Neural crest cell (in vitro differentiated cells): ENCODE measurements around the gene RASSF6. TPM values are rescaled to one million over a fixed set of nuclear protein-coding genes. Genes with fewer than 3 reads are reported as not detected.

Source experiments
- DNase-seq: peaks from one replicate; pipeline ENCODE4 v3.0.0; 2021; ENCODE audit warnings: low read depth, mixed read lengths, low spot score
- H3K27ac Mint-ChIP-seq: one replicate; pipeline ENCODE4 v1.8.0; 2021; ENCODE audit warnings: mild to moderate bottlenecking, mixed read lengths; ENCODE audit not compliant: unreplicated experiment
- H3K27me3 Mint-ChIP-seq: 2 replicates; pipeline ENCODE4 v1.8.0; 2021; ENCODE audit warnings: low read depth, mild to moderate bottlenecking, mixed read lengths
- H3K36me3 Mint-ChIP-seq: 2 replicates; pipeline ENCODE4 v1.8.0; 2021; ENCODE audit warnings: low read depth, mild to moderate bottlenecking, mixed read lengths
- H3K4me1 Mint-ChIP-seq: 2 replicates; pipeline ENCODE4 v1.8.0; 2021; ENCODE audit warnings: mixed read lengths
- H3K4me3 Mint-ChIP-seq: one replicate; pipeline ENCODE4 v1.8.0; 2021; ENCODE audit warnings: mild to moderate bottlenecking, mixed read lengths
- H3K9me3 Mint-ChIP-seq: 2 replicates; pipeline ENCODE4 v1.8.0; 2021; ENCODE audit warnings: mixed read lengths
- total RNA-seq: library from RNA; stranded (reverse); gene quantifications from 2 replicates; pipeline ENCODE4 v1.2.1, GENCODE V29; 2021
- TF ChIP-seq, protein P1 (sequence below): fragments of 200-600 bp; sonication (generic); conservative IDR thresholded peaks from 2 replicates; pipeline ENCODE4 v1.5.0; 2021; ENCODE audit warnings: antibody characterized with exemption, mild to moderate bottlenecking

Gene RASSF6
- total RNA-seq, 1 donor from 2014 or later: not detected

GRCh38 chr4:73619346-73619745 lies 890 bp downstream of the RASSF6 start:
- no peaks in the 10 kb centered on the region for H3K36me3 Mint-ChIP-seq
- no peaks in the 10 kb centered on the region for H3K9me3 Mint-ChIP-seq
- TF ChIP-seq, protein P1, sequence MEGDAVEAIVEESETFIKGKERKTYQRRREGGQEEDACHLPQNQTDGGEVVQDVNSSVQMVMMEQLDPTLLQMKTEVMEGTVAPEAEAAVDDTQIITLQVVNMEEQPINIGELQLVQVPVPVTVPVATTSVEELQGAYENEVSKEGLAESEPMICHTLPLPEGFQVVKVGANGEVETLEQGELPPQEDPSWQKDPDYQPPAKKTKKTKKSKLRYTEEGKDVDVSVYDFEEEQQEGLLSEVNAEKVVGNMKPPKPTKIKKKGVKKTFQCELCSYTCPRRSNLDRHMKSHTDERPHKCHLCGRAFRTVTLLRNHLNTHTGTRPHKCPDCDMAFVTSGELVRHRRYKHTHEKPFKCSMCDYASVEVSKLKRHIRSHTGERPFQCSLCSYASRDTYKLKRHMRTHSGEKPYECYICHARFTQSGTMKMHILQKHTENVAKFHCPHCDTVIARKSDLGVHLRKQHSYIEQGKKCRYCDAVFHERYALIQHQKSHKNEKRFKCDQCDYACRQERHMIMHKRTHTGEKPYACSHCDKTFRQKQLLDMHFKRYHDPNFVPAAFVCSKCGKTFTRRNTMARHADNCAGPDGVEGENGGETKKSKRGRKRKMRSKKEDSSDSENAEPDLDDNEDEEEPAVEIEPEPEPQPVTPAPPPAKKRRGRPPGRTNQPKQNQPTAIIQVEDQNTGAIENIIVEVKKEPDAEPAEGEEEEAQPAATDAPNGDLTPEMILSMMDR: no peak
- DNase-seq: no peak
- H3K4me3 Mint-ChIP-seq: no peak overlapping the region
- H3K27ac Mint-ChIP-seq: no peak overlapping the region
- H3K4me1 Mint-ChIP-seq: peaks cover 15% of the 10 kb centered on the region
- H3K27me3 Mint-ChIP-seq: peaks cover 35% of the 10 kb centered on the region

- Mint-ChIP-seq H3K27me3 (peaks cover 35% of the 10 kb centered on the region), H3K4me3 (no peak overlapping the region), H3K4me1 (peaks cover 10% of the 10 kb centered on the region), H3K36me3 (no peaks in the 10 kb centered on the region), H3K27ac (no peak overlapping the region), H3K9me3 (no peaks in the 10 kb centered on the region)
- no peak for DNase-seq
- TF ChIP-seq, protein P1: no peak
Observed at GRCh38 chr4:73617256-73617655, 3.0 kb downstream of the RASSF6 start.

- Mint-ChIP-seq H3K36me3 (no peaks in the 10 kb centered on the region), H3K27me3 (peaks cover 32% of the 10 kb centered on the region), H3K27ac (no peak overlapping the region), H3K4me3 (no peak overlapping the region), H3K4me1 (peaks cover 2% of the 10 kb centered on the region), H3K9me3 (no peaks in the 10 kb centered on the region)
- DNase-seq: no peak
- TF ChIP-seq, protein P1: no peak
Observed at GRCh38 chr4:73615613-73616012, 4.6 kb downstream of the RASSF6 start.

DNA sequence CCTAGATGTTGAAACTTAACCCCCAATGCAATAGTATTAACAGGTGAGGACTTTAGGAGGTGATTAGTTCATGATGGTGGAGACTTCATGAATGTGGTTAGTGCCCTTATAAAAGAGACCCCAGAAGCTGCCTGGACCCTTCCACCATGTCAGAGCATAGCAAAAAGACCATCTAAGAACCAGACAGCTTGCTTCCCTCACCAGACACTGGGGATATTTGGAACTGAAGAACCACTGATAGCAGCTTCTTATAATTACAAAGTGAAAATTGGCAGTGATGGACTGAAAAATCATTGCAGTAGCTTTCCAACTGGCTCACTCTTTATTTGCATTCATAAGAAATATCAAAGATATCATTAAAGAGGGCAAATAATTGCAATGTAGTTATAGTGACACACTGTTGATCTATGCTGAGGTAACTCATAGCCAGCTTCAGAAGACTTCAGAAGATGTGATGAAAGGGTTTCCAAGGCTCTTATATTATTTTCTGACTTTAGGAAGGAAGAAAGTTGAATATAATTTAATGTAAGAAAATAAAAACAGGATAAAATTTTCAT lies 5.8 kb downstream of the RASSF6 start:
- Mint-ChIP-seq H3K4me1 (no peaks in the 10 kb centered on the region), H3K4me3 (no peak overlapping the region), H3K27ac (no peak overlapping the region), H3K36me3 (no peaks in the 10 kb centered on the region), H3K9me3 (no peaks in the 10 kb centered on the region), H3K27me3 (peaks cover 23% of the 10 kb centered on the region)
- TF ChIP-seq, protein P1: no peak
- no peak for DNase-seq

DNA sequence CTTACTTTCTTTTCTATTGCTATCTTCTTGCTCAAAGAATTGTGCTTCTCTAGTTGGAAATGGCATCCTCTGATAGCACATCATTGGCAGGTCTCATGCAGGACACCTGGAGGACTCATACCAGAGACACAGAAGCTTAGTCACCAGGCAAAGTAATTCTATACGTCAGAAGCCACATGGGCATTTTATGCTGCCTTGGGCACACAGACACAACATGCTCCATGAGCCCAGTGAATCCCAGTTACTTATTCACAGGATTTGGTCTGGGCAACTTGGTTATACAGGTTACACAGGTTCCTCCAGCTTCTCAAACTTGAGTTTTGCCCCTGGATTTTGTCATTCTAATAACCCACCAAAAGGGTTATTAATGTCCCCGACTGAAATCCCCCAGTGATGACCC lies 7.1 kb downstream of the RASSF6 start:
- H3K27me3 Mint-ChIP-seq: peaks cover 15% of the 10 kb centered on the region
- no peaks in the 10 kb centered on the region for H3K9me3 Mint-ChIP-seq
- no peaks in the 10 kb centered on the region for H3K36me3 Mint-ChIP-seq
- TF ChIP-seq, protein P1: no peak
- no peak overlapping the region for H3K27ac Mint-ChIP-seq
- DNase-seq: no peak
- no peaks in the 10 kb centered on the region for H3K4me1 Mint-ChIP-seq
- H3K4me3 Mint-ChIP-seq: no peak overlapping the region

- no peak for DNase-seq
- Mint-ChIP-seq H3K36me3 (no peaks in the 10 kb centered on the region), H3K4me1 (peaks cover 4% of the 10 kb centered on the region)
Observed at GRCh38 chr4:73612032-73612431, 8.2 kb downstream of the RASSF6 start.

More at GRCh38 chr4:73612032-73612431, 8.2 kb downstream of the RASSF6 start:
- H3K9me3 Mint-ChIP-seq: no peaks in the 10 kb centered on the region
- peaks cover 9% of the 10 kb centered on the region for H3K27me3 Mint-ChIP-seq
- TF ChIP-seq, protein P1: no peak
- no peak overlapping the region for H3K27ac Mint-ChIP-seq
- H3K4me3 Mint-ChIP-seq: no peak overlapping the region
